ENCODE results near the gene FBXO7.

The FBXO7 gene

DNA sequence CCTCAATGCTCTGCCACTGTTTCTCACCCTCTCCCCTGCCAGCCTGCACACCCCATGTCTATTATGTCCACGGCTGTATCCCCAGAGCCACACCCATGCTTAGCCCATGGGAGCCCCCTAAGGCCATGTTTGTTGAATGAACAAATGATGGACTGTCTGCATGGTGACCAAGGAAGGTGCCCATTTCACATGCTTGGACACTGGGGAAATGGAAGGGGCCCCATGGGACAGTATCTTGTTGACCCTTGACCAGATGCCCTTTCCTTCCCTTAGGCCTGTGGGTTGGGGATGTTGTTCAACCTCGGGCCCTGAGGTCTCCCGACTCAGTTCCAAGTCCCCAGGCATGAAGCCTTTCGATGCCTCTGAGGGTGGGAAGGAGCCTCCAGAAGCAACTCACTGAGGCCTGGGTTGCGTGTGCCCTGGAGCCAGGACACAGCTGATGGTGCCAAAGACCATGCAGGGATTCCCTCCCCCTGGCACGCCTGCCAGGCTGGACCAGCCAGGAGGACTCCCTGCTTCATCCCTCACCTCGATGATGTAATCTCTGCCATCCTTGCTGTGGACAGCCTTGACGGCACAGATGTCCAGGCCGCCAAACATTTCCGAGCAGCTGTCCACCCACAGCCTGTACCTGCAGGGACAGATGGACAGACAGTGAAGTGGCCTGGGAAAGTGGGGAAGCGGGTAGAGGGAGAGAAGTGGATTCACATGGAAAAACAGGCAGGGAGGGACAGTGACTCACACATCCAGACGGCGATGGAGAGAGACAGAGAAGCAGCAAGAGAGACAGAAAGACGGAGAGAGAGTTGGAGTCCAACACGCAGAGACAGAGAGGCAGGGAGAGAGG, 58.9 kb downstream of the FBXO7 start:
- DNase-seq = no peak

DNA sequence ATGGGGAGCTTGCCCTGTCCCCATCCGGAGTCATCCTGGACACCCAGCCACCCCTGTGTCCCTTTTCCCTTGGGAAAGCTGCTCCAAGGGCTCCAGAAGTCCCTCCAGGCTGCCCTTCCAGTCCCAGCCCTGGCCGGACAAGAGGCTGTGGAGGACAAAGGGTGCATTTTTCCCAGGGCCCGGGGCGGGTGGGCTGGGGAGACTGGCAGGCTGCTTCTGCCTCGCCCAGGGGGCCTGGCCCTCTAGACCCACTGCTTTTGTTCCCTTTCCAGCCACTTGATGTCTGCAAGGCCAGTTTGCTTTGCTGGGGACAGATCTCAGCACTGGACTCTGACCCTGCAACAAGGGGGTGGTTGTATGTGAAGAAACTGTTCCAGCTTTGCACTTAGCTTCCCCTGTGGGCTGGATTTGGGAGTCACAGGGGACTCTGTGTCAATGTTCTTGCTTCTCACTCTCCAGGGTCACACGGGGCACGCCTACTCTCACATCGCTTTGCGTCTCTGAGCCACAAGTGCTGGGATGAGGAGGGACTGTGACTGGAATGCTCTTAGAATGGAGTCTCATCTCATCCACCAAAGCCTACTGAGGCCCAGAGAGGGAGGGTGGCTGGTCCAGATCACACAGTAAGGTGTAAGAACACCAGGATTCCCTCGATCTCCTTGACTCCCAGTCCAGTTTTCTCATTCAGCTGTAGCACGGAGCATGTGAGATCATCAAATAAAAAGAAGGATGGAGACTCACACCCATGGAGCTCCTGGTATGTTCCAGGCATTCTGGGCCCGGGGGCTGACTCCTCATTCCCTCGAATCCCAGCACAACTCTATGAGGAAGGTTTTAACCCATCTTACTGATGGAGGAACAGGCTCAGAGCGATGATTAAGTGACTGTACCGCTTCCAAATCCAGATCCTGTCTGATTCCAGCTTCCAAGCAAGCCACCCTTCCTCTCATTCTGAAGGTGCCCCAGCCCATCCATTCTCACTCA, 59.9 kb downstream of the FBXO7 start:
- no peak for DNase-seq

DNA sequence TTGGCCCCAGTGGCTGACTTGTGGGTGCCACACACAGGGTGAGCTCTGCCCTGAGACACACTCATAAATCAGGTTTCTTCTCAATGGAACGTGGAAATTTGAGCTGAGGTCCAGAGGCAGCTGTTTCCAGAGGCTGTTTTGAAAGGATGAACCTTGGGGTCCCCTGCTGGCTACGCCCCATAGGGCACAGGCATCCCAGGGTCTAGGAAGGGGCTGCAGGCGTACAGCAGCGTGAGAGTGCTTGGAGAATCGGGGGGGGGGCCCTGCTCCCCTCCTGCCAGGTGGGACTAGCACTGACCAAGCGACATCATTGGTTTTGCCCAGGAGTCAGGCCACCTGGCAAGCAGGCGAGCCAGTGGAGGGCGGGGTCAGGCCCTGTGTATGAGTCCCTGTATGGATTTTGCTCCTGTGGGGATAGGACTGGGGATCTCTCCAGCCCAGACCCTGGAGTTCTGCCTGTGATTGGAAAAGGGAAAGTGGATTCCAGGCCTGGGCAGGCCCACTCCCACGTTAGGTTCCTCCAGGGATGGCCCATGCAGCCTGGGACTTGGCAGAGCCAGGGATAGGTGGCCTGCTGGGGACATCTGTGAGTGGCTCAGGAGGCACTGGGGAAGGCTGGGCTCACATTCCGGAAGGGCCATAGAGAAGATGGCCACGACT, 61.0 kb downstream of the FBXO7 start:
- no peak for DNase-seq

DNA sequence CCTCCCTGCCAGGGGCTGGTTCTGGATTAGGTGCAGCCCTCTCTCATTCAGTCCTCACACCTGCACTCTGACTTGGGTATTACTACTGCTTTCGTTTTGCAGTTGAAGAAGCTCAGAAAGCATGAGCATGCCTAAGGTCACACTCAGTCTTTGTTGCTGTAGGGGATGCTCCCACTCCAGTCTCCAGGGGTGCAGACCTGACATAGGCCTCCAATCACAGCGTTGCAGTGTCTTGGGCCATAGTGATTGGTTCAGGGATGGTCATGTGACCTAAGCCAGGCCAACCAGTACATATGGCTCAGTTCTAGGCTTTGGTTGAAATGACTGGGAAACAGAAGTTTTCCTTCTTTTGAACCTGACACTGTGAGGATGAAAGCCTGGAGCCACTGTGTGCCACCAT, 61.7 kb downstream of the FBXO7 start:
- DNase-seq = no peak

DNA sequence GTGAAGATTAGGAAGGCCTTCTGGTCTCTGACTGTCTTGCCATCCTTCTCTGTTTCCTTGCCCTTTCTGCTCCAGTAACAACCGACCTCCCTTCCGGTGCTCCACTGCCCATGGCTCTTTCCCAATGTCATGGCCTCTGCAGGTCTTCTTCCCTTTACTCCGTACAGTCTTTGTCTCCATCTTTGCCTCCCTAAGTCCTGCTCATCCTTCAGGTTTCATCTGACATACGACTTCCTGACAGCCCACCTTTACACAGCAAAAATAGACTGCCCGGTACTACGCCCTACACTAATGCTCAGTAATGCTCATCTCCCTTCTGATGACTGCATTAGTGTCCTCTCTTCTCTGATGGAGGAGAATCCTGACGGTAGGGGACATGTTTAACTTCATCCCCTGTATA, 63.9 kb downstream of the FBXO7 start:
- DNase-seq = no peak

DNA sequence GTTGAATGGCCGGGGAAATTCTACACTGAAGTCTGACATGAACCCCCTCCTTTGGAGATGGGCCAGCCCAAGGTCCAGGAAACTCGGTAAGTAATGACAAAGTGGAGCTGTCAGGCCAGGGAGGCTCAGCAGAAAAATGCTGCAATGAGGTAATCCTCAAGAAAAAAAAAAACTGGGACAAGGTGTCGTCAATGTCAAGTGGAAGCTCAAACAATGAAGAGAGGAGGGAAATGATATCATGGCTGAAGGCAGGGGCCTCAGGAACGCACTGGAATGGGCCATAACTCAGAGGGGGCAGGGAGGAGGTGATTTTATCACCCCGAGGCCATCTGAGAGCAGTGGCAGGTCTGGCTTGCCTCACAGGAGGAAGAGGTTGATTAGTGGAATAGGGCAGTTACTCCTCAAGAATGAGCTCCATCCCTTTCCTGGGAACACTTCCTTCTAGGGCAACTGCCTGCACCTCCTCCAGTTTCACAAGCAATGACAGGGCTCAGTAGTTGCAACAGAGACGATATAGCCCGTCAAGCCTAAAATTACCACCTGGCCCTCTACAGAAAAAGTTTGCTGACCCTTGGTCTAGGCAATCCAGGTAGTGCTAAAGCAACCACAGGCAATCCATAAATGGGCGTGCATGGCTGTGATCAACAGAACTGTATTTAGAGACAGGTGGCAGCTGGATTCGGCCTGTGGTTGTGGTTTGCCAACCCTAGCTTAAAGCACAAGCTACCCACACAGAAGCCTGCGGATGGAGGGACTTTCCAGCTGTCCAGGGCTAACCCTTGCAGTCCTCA, 65.2 kb downstream of the FBXO7 start:
- no peak for DNase-seq

DNA sequence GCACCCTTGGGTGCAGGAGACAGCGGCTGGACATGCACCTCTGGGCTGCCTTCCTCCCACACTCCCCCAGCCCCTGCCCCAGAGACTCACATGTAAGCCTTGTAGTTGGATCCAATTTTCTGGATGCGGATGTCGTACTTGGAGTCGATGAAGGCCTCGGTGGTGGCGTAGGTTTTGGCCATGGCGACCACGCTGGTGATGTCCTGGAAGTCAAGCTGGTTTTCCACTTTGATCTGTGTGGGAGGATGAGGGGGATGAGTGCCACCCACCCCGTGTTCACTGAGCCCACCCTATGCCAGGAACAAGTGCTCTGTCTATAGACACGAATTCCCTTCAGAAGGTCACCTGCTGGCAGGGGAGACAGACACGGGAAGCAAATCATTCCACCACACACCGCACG, 66.9 kb downstream of the FBXO7 start:
- DNase-seq = no peak

DNA sequence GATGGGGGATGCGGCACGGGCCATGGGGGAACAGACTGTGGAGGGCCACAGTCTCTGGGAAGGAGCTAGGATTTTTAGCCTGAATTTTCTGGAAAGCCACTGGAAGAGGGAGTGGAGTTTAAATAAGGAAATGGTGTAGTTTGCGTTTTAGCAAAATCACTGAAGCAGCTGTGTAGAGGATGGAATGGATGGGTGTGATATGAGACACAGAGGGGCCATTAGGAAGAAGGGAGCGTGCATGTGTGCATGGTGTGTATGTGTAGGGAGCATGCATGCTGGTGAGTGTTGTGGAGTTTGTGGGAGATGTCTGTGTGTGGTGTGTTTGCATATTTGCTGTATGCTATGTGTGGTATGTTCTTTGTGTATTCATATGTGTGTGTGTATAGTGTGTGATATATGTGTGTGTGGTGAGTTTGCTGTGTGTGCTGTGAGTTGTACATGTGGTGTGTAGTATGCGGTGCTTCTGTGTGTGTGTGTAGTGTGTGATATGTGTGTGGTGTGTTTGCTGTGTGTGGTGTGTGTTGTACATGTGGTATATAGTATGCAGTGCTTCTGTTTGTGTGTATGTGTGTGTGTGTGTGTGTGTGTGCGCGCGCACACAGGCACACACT, 67.6 kb downstream of the FBXO7 start:
- no peak for DNase-seq

DNA sequence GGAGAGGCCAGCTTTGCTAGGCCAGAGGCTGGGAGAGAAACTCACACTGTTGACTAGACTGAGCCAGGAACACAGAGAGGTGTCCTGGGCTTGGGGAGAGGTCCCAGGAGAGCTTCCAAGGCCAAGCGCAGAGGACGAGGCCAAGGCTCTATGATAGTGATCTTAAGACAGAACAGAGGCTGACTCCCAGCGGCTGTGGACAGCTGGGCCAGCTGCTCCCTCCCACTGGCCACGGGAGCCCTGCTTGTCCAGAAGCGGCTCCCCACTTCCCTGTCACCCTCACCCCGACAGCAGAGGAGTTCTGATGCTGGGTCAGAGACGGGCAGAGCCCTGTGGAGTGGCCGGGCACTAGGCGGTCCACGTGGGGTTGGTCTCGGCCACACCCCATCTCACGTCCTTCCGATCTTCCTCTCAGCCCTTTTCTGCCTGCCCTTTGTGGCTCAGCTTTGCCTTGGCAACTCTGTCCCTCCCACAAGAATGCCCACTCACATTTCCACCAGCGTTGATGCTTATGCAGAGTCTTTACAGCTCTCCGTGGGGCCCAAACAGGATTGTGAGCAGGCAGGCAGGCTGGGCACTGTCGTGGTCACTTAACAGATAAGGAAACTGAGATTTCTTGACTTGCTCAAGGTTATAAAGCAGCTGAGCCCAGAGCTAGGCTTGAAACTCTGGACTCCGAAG, 68.2 kb downstream of the FBXO7 start:
- no peak for DNase-seq

DNA sequence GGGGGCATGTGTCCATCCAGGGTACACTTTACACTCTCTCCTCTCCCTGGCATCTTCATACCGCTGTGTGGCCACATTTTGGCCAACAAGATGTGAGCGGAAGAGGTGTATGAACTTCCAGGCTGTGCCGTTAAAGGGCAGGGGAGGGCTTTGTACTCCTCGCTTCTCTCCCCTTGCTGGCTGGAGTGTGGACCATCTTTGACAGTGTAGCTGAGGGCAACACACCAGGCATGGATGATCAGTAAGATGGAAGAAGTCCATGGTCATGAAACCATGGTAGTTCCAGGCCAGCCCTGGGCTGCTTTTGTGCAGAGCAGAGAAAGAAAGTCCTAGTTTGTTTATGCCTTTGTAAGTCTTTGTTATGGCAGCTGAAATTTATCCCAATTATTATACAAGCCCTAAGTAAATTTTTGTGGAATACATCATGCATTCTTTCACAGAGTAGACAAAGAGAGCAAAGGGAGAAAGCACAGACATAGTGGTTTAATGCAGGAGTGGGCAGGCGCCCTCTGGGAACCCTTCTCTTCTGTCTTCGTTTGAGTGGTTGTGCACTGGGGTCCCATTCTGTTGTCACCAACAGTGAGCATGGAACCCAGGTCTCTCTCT, 70.4 kb downstream of the FBXO7 start:
- no peak for DNase-seq

DNA sequence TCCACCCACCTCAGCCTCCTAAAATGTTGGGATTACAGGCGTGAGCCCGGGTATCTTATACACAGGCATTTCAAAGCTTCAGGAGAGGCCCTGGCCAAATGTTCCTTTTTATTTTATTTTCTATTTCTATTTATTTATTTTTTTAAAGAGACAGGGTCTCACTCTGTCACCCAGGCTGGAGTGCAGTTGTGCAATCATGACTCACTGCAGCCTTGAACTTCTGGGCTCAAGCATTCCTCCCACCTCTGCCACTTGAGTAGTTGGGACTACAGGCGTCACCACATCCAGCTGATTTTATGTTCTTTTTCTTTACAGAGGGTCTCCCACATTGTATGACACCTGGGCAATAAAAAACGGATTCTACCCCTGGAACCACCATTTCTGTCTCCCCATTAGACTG, 71.2 kb downstream of the FBXO7 start:
- no peak for DNase-seq

DNA sequence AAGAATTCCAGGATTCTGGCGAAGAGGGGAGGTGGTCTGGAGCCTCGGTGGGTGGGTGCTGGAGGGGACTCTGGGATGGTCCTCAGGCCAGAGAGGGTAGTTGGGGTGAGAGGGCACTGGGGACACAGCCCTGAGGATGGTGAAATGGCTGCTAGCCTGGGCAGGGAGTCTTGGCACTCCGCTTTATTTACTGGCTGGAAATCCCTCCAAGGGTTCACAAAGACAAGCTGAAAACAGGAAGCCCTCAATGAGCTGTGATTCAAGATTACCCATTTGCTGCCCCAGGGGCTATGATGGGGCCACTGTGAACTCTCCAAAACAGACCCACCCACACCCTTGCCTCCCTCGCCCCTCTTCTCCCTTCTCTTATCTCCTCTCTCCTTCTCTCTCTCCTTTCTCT, 71.9 kb downstream of the FBXO7 start:
- no peak for DNase-seq

DNA sequence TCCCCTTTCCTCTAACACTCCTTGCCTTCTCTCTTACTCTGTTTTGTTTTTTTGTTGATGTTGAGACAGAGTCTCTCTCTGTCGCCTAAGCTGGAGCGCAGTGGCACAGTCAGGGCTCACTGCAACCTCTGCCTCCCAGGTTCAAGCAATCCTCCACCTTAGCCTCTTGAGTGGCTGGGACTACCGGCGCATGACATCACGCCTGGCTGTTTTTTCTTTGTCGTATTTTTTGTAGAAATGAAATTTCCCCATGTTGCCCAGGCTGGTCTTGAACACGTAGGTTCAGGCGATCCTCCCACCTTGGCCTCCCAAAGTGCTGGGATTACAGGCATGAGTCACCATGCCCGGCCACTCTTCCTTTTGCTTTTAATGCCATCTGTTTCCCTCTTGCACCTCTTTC, 72.3 kb downstream of the FBXO7 start:
- no peak for DNase-seq

DNA sequence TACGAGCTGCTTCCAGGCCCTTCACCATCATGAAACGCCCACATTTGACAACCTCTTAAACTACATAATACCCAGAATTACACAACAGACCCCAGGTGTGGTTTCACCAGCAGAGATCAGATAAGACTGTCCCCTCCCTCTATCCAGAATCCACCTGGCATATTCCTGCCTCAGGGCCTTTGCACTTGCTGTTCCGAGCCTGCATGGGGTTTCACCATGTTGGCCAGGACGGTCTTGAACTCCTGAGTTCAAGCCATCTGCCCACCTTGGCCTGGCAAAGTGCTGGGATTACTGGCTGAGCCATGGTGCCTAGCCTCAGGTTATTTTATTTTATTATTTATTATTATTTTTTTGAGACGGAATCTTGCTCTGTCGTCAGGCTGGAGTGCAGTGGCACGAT, 73.4 kb downstream of the FBXO7 start:
- DNase-seq = no peak

Data from COR-L47 (cell line).